Gastroesophageal sphincter (tissue), 3 donors: Measurements from ENCODE around the gene CYBC1.

Experiments used
- CTCF ChIP-seq, 4 experiments: fragments of 200-600 bp in 2 of 4; fragments of 450-650 bp in 2 of 4; sonication (generic) in 1 of 4; IDR thresholded peaks; one replicate each; pipeline ENCODE4 v1.5.1; 2017 to 2019; ENCODE audit warnings: antibody characterized with exemption in 4 of 4, mild to moderate bottlenecking in 2 of 4, moderate library complexity in 2 of 4
- EP300 ChIP-seq: sonication (generic); formaldehyde crosslinking; IDR thresholded peaks from one replicate; pipeline ENCODE4 v1.6.1; 2017; ENCODE audit warnings: antibody characterized with exemption, mild to moderate bottlenecking
- POLR2A ChIP-seq, 2 donors: fragments of 450-650 bp; IDR thresholded peaks; one replicate each; pipeline ENCODE4 v1.6.1; 2017; ENCODE audit warnings: antibody characterized with exemption in 2 of 2, mild to moderate bottlenecking in 2 of 2, moderate library complexity in 1 of 2
- POLR2AphosphoS5 ChIP-seq: sonication (generic); formaldehyde crosslinking; IDR thresholded peaks from one replicate; pipeline ENCODE4 v1.6.1; 2017; ENCODE audit warnings: antibody characterized with exemption

GRCh38 chr17:82483836-82484235 lies 33.3 kb upstream of the CYBC1 start:
- TF ChIP-seq EP300 (no peak), CTCF (IDR thresholded peaks at IDR 0.05) (no peak), POLR2AphosphoS5 (no peak), POLR2A (IDR thresholded peaks at IDR 0.05) (no peak)
